Activated T-helper 9 cell treated with anti-CD3 and anti-CD28 coated beads, Interleukin-2, amount 50 U/mL, for 16 hours (primary cell): Measurements from ENCODE around the gene TOMM6.

ENCODE experiments used
- DNase-seq: peaks from one replicate; pipeline ENCODE4 v3.0.0-alpha.2; 2020; ENCODE audit warnings: low read depth

TOMM6 gene

GRCh38 chr6:41787219-41787917 is at the start of gene TOMM6:
TOMM6 (plus strand) TSS chr6:41787694; CDS start chr6:41787698, 4 bp downstream.
- peak; percentile 92 for DNase-seq

- no peak for DNase-seq
Observed at GRCh38 chr6:41739041-41739440, 48.5 kb upstream of the TOMM6 start.

- DNase-seq, result no peak
Observed at GRCh38 chr6:41740366-41741162, 46.9 kb upstream of the TOMM6 start.

GRCh38 chr6:41741625-41742490 is 45.6 kb upstream of the TOMM6 start:
- DNase-seq, result no peak

- no peak for DNase-seq
Observed at GRCh38 chr6:41743406-41744235, 43.9 kb upstream of the TOMM6 start.

- DNase-seq, result no peak
Observed at GRCh38 chr6:41744236-41744787, 43.2 kb upstream of the TOMM6 start.

GRCh38 chr6:41746107-41746506 is 41.4 kb upstream of the TOMM6 start:
- DNase-seq, result no peak

GRCh38 chr6:41747256-41748101 is 40.0 kb upstream of the TOMM6 start, which contains the start of gene PGC:
PGC (minus strand) TSS chr6:41747397; CDS start chr6:41747334, 63 bp downstream.
- no peak for DNase-seq

GRCh38 chr6:41748102-41748477 is 39.4 kb upstream of the TOMM6 start:
- no peak for DNase-seq

- DNase-seq, result no peak
Observed at GRCh38 chr6:41748542-41748941, 39.0 kb upstream of the TOMM6 start.

- DNase-seq, result no peak
Observed at GRCh38 chr6:41750374-41750773, 37.1 kb upstream of the TOMM6 start.

- DNase-seq, result no peak
Observed at GRCh38 chr6:41755895-41756294, 31.6 kb upstream of the TOMM6 start.

- DNase-seq, result no peak
Observed at GRCh38 chr6:41756354-41756753, 31.1 kb upstream of the TOMM6 start.

GRCh38 chr6:41757271-41757670 is 30.2 kb upstream of the TOMM6 start:
- DNase-seq, result no peak

- DNase-seq, result no peak
Observed at GRCh38 chr6:41757931-41758640, 29.4 kb upstream of the TOMM6 start.

- no peak for DNase-seq
Observed at GRCh38 chr6:41758641-41759035, 28.9 kb upstream of the TOMM6 start.

- DNase-seq, result no peak
Observed at GRCh38 chr6:41759106-41759904, 28.2 kb upstream of the TOMM6 start.

- DNase-seq, result no peak
Observed at GRCh38 chr6:41759905-41760579, 27.5 kb upstream of the TOMM6 start.
